ENCODE measurements around the gene PPM1H.

PPM1H gene

GRCh38 chr12:62691309-62691708 is 243.6 kb downstream of the PPM1H start:
- Histone ChIP-seq H3K4me1 (ENCODE audit: insufficient read depth, low read length, poor library complexity, severe bottlenecking) (no peaks in the 10 kb centered on the region), H3K9me2 (replicated peaks; ENCODE audit: low read depth, low read length) (no peaks in the 10 kb centered on the region), H3F3A (ENCODE audit: low read depth) (no peaks in the 10 kb centered on the region), H3K27me3 (ENCODE audit: insufficient read depth, low read length, poor library complexity, severe bottlenecking) (no peaks in the 10 kb centered on the region), H3K4me3 (ENCODE audit: low read length, poor library complexity, severe bottlenecking) (no peak overlapping the region), H3K79me2 (ENCODE audit: insufficient read depth, low read length) (no peaks in the 10 kb centered on the region), H2AFZ (ENCODE audit: low read length) (no peak overlapping the region), H3K9me3 (ENCODE audit: insufficient read depth, low read depth, low read length) (no peaks in the 10 kb centered on the region), H3K36me3 (ENCODE audit: insufficient read depth, low read length) (peaks cover 59% of the 10 kb centered on the region; the same call in 1 of the 2 replicates), H3K4me2 (ENCODE audit: low read depth, low read length, poor library complexity, severe bottlenecking) (no peak overlapping the region), H3K9ac (ENCODE audit: low read depth, low read length, poor library complexity, severe bottlenecking) (no peak overlapping the region), H4K20me1 (ENCODE audit: insufficient read depth, low read length, poor library complexity, severe bottlenecking) (no peaks in the 10 kb centered on the region)
- TF ChIP-seq CTCF (conservative IDR thresholded peaks at IDR 0.05; ENCODE audit: low read length) (no peak), EZH2phosphoT487 (IDR thresholded peaks at IDR 0.05; ENCODE audit: borderline replicate concordance) (no peak)

- TF ChIP-seq EZH2phosphoT487 (IDR thresholded peaks at IDR 0.05; ENCODE audit: borderline replicate concordance), result no peak
- no peak for TF ChIP-seq CTCF (conservative IDR thresholded peaks at IDR 0.05; ENCODE audit: low read length)
- Histone ChIP-seq H3F3A (ENCODE audit: low read depth) (no peaks in the 10 kb centered on the region), H2AFZ (ENCODE audit: low read length) (no peak overlapping the region), H3K4me3 (ENCODE audit: low read length, poor library complexity, severe bottlenecking) (no peak overlapping the region), H3K9me3 (ENCODE audit: insufficient read depth, low read depth, low read length) (no peaks in the 10 kb centered on the region), H3K9me2 (replicated peaks; ENCODE audit: low read depth, low read length) (no peaks in the 10 kb centered on the region), H3K9ac (ENCODE audit: low read depth, low read length, poor library complexity, severe bottlenecking) (no peak overlapping the region), H3K79me2 (ENCODE audit: insufficient read depth, low read length) (no peaks in the 10 kb centered on the region), H4K20me1 (ENCODE audit: insufficient read depth, low read length, poor library complexity, severe bottlenecking) (no peaks in the 10 kb centered on the region), H3K4me1 (ENCODE audit: insufficient read depth, low read length, poor library complexity, severe bottlenecking) (no peaks in the 10 kb centered on the region), H3K4me2 (ENCODE audit: low read depth, low read length, poor library complexity, severe bottlenecking) (no peak overlapping the region), H3K27me3 (ENCODE audit: insufficient read depth, low read length, poor library complexity, severe bottlenecking) (no peaks in the 10 kb centered on the region), H3K36me3 (ENCODE audit: insufficient read depth, low read length) (peaks cover 71% of the 10 kb centered on the region; the same call in 1 of the 2 replicates)
These were observed 245.7 kb downstream of the PPM1H start for GRCh38 chr12:62689042-62689839.

- H4K20me1 ChIP-seq (ENCODE audit: insufficient read depth, low read length, poor library complexity, severe bottlenecking), result no peaks in the 10 kb centered on the region
- no peaks in the 10 kb centered on the region for H3K4me1 ChIP-seq (ENCODE audit: insufficient read depth, low read length, poor library complexity, severe bottlenecking)
- H3K36me3 ChIP-seq (ENCODE audit: insufficient read depth, low read length), result peaks cover 51% of the 10 kb centered on the region; the same call in 1 of the 2 replicates
- no peaks in the 10 kb centered on the region for H3K9me2 ChIP-seq (replicated peaks; ENCODE audit: low read depth, low read length)
- H3K9ac ChIP-seq (ENCODE audit: low read depth, low read length, poor library complexity, severe bottlenecking), result no peak overlapping the region
- no peaks in the 10 kb centered on the region for H3K9me3 ChIP-seq (ENCODE audit: insufficient read depth, low read depth, low read length)
- no peaks in the 10 kb centered on the region for H3K79me2 ChIP-seq (ENCODE audit: insufficient read depth, low read length)
- no peak overlapping the region for H3K4me2 ChIP-seq (ENCODE audit: low read depth, low read length, poor library complexity, severe bottlenecking)
- H3K4me3 ChIP-seq (ENCODE audit: low read length, poor library complexity, severe bottlenecking), result no peak overlapping the region
- no peak overlapping the region for H2AFZ ChIP-seq (ENCODE audit: low read length)
- no peaks in the 10 kb centered on the region for H3K27me3 ChIP-seq (ENCODE audit: insufficient read depth, low read length, poor library complexity, severe bottlenecking)
- no peak for TF ChIP-seq EZH2phosphoT487 (IDR thresholded peaks at IDR 0.05; ENCODE audit: borderline replicate concordance)
- TF ChIP-seq CTCF (conservative IDR thresholded peaks at IDR 0.05; ENCODE audit: low read length), result no peak
- no peaks in the 10 kb centered on the region for H3F3A ChIP-seq (ENCODE audit: low read depth)
These were observed 248.0 kb downstream of the PPM1H start for GRCh38 chr12:62686938-62687337.

Measured in Loucy (cell line).